VCaP (cell line): Measurements from ENCODE around the gene PICK1.

Source experiments
- H3K27ac ChIP-seq: fragments of 450-650 bp; 2 replicates; pipeline ENCODE4 v1.5.1; 2017
- TF ChIP-seq, protein P1 (sequence below): fragments of 450-650 bp; conservative IDR thresholded peaks from 2 replicates; pipeline ENCODE4 v1.5.1; 2017; ENCODE audit warnings: mild to moderate bottlenecking, moderate library complexity

Gene PICK1

GRCh38 chr22:38086942-38087341 lies 29.7 kb downstream of the PICK1 start:
- TF ChIP-seq, protein P1, sequence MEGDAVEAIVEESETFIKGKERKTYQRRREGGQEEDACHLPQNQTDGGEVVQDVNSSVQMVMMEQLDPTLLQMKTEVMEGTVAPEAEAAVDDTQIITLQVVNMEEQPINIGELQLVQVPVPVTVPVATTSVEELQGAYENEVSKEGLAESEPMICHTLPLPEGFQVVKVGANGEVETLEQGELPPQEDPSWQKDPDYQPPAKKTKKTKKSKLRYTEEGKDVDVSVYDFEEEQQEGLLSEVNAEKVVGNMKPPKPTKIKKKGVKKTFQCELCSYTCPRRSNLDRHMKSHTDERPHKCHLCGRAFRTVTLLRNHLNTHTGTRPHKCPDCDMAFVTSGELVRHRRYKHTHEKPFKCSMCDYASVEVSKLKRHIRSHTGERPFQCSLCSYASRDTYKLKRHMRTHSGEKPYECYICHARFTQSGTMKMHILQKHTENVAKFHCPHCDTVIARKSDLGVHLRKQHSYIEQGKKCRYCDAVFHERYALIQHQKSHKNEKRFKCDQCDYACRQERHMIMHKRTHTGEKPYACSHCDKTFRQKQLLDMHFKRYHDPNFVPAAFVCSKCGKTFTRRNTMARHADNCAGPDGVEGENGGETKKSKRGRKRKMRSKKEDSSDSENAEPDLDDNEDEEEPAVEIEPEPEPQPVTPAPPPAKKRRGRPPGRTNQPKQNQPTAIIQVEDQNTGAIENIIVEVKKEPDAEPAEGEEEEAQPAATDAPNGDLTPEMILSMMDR, result no peak

DNA sequence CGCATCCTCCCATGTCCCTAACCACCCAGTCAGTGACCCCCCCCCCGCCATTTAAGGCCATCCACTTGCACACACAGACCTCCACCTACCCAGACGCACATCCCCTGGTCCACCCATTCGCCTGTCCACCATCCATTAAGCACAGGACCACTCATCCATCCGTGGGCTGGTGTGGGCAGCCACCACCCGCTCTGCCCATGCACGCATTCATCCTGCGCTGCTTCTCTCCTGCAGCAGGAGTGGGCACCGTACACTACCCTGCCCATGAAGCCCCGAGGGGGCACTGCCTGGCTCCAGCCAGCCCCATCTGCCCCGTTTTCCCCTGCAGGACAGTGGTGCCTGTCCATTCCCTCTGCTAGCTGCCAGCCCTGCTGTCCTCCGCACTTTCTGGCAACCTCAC lies 30.7 kb downstream of the PICK1 start:
- H3K27ac ChIP-seq, result no peak overlapping the region
- TF ChIP-seq, protein P1, result no peak

More at GRCh38 chr22:38086942-38087341, 29.7 kb downstream of the PICK1 start:
- no peak overlapping the region for H3K27ac ChIP-seq

DNA sequence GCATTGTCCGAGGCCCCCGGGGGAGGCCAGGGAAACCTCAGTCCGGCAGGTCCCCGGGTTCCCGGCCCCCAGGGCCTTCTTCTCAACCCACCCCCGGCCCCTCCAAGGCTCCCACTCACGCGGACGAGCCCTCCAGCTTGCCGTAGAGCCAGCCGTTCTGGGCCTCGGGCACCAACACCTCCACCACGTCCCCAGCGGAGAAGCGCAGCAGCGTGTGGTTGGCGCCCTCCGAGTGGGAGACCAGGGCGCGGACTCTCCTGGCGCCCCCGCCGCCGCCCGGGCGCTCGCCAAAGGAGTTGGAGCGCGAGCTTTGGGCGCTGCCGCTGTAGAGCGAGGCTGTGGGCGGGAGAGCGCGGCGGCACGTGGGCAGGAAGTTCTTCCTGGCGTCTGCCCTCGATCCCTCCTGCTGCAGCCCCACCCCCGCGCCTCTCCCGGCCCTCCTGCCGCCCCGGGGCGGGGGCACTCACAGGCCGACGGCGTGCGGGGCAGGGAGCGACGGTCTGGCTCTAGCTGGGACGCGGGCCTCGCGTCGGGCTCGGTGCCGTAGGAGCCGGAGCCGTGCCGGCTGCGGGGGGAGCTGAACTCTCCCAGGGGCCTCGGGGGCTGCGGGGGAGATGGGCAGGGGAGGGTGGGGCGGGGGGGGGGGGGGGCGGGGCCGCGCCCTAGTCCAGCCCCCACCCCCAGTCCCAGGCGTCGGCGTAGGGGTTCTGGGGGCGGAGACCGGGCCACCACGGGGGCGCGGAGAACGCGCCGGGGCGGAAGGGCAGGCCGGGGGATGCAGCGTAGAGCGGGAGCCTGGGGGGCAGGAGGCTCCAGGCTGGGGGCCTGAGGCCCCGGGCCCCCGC lies 31.6 kb downstream of the PICK1 start:
- TF ChIP-seq, protein P1, result no peak
- no peak overlapping the region for H3K27ac ChIP-seq

GRCh38 chr22:38089474-38089851 lies 32.3 kb downstream of the PICK1 start:
- TF ChIP-seq, protein P1, result no peak
- H3K27ac ChIP-seq, result no peak overlapping the region

DNA sequence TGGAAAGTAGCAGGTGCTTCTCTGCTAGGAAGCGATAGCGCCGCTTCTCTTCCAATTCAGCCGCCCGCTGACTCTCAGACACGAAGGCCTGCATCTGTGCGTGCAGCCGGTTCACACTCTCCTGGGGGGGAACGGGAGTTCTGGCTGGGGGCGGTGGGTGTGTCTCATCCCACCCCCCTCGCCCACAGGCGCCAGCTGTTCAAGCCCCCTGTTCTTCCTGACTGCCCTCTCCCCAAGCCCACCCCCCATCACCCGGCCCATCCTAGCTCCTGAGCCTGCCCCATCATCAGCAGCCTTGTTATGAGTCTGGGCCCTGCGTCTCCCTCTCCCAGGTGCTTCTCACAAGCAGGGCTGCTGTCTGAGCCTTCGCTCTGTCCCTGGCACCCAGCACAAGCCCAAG lies 39.9 kb downstream of the PICK1 start:
- TF ChIP-seq, protein P1, result no peak
- no peak overlapping the region for H3K27ac ChIP-seq

DNA sequence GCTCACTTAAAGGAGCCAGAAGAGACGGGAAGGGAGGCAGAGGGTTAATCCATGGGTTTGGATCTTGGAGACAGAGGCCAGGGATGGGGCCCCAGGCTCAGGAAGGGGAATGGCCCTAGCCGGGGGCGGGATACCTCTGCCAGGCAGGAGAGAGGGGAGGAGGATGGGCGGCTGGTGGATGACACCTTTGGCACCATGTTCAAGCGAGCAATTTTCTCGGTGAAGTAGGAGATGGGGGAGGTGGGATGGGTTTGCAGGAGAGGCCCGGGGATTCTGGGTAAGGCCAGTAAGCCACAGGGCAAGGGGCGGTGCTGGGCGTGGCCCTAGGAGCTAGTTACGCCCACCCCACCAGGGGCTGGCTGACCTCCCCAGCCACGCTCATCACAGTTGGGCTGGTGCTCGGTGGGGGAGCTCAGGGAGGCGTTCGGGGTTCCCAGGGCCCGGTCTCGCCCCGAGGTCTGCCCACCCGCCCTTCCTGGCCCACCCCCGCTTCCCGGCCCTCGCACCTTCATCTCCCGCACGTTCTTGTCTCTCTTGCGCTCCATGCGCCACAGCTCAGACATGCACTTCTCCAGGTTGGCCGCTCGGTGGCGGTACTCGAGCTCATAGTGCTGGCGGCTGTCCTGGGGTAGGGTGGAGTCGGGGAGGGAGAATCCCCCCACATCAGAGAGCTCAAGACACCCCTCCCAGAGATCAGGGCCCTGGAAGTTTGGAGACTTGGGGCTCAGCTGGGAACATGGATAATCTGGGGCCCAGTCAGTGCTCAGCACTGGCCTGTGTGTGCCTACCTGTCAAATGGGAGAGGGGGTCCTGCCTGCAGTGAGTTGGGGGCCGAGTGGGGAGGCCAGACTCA lies 40.6 kb downstream of the PICK1 start:
- no peak overlapping the region for H3K27ac ChIP-seq
- TF ChIP-seq, protein P1, result no peak
